ENCODE results near the gene GOLGA6L24.
"Not testable (repeated sequence)": the region's sequence is repeated elsewhere in the genome, so short reads cannot be mapped to it uniquely, and the experiment has no call there.

The GOLGA6L24 gene, protein sequence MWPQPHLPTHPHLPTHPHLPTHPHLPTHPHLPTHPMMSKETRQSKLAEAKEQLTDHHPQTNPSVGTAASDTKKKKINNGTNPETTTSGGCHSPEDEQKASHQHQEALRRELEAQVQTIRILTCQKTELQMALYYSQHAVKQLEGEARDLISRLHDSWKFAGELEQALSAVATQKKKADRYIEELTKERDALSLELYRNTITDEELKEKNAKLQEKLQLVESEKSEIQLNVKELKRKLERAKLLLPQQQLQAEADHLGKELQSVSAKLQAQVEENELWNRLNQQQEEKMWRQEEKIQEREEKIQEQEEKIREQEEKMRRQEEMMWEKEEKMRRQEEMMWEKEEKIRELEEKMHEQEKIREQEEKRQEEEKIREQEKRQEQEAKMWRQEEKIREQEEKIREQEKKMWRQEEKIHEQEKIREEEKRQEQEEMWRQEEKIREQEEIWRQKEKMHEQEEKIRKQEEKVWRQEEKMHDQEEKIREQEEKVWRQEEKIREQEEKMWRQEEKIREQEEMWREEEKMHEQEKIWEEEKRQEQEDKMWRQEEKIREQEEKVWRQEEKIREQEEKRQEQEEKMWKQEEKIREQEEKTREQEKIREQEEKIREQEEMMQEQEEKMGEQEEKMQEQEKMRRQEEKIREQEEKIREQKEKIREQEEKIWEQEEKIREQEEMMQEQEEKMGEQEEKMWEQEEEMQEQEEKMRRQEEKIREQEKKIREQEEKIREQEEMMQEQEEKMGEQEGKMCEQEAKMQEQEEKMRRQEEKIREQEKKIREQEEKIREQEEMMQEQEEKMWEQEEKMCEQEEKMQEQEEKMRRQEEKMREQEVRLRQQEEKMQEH

DNA sequence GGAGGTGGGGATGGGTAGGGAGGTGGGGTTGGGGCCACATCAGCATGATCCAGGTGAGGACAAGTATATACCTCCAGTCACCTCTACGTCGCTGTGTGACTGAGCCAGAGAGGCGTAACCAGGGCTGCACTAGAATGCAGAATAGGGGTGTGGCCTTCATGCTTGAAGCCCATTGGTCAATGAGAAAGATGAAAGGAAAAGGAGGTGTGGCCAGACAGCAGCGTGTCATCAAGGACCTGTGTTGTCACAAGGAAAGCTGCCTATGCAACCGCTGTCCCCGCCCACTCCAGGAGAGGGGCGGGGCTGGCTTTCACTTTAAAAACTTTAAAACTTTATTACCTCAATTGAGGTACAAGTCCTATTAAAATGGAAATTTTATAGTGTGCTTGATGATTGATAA is at the start of gene GOLGA6L24:
GOLGA6L24 (minus strand) TSS at position 101 of the 400 bp plus-strand sequence; CDS start at position 40, 61 bp downstream.
- FAIRE-seq: not testable (repeated sequence)

DNA sequence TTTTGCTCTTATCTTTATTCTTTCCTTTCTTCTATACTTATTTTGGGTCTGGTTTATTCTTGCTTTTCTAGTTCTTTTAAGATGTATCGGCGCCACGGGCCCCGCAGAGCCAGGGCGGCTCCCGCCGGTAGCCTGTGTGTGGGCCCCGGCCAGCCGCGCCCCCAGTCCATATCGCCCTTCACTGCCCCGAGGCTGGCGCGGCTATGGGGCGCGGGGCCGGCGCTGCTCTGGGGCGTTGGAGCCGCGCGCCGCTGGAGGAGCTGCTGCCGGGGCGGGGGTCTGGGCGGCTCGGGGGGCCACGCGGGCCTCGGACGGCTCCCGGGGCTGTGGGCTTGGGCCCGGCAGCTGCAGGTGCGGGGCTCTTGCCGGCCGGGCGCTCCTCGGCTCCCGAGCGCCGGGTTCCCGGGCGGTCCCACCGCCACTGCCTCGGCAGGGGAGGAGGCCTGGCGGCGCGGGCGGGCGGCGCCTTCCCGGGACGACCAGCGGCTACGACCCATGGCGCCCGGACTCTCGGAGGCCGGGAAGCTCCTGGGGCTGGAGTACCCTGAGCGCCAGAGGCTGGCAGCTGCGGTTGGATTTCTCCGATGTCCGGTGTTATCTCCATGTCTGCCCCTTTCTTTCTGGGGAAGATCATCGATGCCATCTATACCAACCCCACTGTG is 45.0 kb upstream of the GOLGA6L24 start:
- not testable (repeated sequence) for FAIRE-seq

DNA sequence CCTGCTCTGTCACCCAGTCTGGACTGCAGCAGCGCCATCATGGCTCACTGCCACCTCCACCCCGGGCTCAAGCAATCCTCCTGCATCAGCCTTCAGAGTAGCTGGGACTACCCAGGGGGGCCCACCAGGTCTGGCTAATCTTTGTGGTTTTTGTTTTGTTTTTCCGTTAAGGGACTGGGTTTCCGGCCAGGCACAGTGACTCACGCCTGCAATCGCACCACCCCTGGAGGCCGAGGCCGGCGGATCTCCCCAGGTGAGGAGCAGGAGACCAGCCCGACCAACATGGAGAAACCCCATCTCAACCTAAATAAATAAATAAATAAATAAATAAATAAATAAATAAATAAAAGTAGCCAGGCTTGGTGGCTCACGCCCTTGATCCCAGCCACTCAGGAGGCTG is 38.1 kb upstream of the GOLGA6L24 start:
- FAIRE-seq: not testable (repeated sequence)

DNA sequence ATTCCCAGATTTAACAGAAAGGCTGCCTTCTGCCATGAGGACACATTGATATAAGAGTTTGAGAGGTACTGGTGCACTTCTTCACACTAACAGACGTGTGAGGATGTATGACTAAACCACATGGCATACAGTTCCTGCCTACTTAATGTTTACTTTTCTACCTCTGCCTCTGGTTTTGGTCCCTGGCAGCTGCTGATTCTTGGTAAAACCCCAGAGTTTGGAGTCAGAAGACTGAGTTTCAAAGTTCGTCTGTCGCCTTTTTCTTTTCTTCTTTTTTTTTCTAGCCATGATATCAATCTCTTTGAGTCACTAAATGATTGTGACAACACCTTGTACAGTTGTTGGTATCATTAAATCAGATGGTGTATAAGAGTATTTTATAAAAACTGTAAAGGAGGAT is 22.2 kb upstream of the GOLGA6L24 start:
- FAIRE-seq: not testable (repeated sequence)

DNA sequence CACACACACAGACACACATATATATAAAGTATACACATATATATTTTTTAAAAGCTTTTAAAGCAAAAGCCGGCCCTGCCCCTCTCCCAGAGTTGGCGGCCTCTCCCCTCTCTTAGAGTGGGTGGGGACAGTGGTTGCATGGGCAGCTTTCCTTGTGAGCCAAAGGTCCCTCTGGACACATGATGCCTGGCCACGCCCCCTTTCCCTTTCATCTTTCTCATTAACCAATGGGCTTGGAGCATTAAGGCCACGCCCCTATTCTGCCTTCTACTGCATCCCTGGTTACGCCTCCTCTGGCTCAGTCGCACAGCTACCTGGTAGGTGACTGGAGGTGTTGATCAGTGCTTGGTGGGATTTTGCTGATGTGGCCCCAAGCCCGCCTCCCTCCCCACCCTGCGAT is 20.5 kb upstream of the GOLGA6L24 start, which contains the start of gene GOLGA8F:
GOLGA8F (plus strand) TSS at position 301 of the 400 bp plus-strand sequence; CDS start at position 399, 98 bp downstream.
- not testable (repeated sequence) for FAIRE-seq

DNA sequence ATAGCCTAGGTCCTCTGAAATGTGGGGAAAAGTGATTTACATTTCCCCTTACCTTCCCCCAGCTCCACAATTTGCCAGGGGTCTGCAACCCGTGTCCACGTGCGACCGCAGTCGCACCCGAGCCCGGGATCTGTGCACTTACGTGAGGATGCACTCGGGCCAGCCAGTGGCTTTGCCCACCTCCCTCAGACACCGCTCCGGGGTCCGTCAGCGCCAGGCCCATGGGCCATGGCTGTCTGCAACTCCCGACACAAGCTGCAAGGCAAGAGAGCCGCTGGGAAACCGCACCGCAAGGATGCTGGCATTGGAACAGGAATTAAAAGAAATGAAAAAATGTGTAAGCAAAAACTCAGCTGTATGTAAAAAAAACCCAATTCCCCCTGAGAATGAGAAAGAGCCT is 7.6 kb upstream of the GOLGA6L24 start:
- FAIRE-seq: not testable (repeated sequence)

DNA sequence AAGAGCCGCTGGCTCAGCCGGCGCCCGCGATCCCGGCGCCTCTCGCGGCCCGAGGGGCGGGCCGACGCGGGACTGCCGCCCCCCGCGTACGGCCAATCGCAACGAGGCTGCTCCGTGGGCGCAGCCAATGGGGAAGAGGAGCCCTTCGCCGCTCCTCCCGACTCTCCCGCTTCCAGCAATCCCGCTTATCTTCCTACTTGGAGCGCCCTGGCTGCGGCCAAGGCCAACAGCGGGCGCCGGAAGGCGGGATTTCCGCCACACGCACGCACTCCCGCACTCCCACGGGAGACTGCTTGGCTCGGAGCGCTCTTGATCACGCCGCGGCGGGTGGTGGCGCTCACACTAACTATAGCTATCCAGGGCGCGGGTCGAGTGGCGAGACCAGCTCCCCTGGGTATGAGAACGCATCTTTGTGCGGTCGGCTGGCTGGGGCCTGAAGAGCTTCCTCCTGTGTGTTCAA is 35.7 kb downstream of the GOLGA6L24 start, which contains the start of gene HERC2:
HERC2 (minus strand) TSS at position 51 of the 460 bp plus-strand sequence. CDS start 746 bp downstream, outside the sequence.
- not testable (repeated sequence) for FAIRE-seq

DNA sequence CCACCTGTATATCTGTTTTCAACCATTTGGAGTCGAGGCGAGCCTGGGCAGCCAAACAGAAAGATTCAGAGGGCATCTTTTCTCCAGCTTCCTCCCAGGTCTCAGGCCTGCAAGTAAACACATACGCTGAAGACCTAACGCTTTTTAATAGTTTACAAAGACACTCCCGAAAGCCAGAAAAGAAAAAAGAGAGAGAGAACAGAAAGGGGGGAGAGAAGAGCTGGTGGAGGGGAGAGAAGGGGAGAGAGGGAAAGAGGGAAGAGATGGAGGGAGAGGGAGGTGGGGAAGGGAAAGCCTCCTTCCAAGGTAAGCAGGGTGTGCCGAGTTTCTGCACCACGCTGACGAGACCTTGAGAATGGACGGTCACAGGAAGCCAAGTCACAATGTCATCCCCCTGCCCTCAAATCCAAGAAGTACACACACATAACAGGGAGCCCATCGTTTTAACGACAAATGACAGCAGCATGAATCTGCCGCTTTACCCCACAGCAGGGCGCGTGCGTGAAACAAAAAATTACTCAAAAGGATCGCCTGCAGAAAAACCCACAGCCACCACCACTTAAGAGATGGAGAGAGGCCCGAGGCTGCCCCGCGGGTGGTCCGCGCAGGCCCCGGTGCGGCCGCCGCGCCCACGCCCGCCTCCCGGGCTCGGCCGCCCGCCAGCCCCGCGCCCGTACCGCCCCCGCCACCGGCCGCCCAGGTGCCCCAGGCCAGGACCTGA is 36.4 kb downstream of the GOLGA6L24 start:
- not testable (repeated sequence) for FAIRE-seq

DNA sequence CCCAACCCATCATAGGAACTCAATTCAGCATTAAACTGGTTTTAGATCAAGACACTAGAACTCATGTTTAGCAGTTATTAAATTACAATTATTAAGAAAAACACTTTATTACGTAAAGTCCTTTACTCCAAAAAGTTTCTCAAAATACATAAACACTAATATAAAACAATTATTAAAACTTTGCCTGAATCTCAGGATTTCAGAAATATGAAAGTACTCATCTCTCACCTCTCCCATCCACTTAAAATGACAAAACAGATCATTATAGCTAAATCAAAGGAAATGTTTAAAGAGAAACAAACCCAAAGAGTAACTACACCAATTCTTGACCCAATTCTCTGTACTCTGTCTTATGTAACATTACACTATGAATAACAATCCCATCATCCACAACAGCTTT is 38.2 kb downstream of the GOLGA6L24 start:
- FAIRE-seq: not testable (repeated sequence)

DNA sequence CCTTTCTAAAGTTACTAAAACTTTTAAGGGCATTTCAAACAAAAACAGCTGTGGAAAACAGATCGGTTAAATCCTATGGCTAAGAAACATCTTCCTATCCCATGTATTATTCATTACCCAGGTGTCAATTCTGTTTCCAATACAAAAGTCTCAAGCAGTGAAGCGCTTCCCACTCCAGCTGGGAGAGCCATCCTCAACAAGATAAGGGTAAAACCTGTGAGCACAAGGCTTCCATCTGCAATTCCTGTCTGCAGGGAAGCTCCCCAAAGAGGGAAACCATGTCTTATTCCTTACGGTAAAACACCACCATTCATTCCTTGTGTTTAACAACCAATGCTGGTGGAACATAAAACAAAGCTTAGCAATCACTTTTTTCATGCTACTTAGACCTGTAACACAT is 39.1 kb downstream of the GOLGA6L24 start:
- FAIRE-seq: not testable (repeated sequence)

DNA sequence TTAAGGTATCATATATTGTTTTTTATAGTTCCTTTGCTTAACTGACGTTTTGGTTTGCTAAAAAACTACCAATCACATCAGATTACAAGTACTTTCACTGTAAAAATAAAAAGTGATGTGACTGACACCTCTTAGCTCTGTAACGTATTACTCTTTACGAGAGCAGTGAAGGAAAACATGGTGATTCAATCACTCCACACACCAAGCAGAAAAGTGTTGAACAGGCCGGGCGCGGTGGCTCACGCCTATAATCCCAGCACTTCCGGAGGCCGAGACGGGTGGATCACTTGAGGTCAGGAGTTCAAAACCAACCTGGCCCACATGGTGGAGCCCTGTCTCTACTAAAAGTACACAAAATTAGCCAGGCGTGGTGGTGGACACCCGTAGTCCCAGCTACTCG is 39.8 kb downstream of the GOLGA6L24 start:
- FAIRE-seq: not testable (repeated sequence)

DNA sequence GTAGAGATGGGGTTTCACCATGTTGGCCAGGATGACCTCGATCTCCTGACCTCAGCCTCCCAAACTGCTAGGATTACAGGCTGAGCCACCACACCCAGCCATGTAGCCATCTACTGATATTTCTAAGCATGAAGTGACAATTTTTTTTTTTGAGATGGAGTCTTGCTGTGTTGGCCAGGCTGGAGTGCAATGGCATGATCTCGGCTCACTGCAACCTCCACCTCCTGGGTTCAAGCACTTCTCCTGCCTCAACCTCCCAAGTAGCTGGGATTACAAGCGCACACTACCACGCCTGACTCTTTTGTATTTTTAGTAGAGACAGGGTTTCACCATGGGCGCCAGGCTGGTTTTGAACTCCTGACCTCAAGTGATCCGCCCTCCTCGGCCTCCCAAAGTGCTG is 40.9 kb downstream of the GOLGA6L24 start:
- not testable (repeated sequence) for FAIRE-seq

DNA sequence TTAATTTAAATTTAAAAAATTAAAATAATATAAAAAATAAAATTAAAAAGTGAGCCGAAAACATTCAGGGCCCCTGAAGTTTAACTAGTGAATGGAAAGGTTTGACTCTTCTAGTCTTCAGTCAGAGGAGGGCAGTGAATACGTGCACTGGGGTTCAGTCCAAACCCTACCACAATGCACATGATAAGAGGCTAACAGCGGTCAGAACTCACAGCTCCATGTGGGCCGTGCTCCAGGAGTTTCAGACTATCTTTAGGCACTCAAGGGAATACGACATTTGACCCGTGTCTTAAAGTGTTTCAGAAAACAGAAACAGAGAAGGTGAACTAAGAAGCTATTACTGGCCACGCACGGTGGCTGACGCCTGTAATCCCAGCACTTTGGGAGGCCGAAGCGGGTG is 47.4 kb downstream of the GOLGA6L24 start:
- not testable (repeated sequence) for FAIRE-seq

DNA sequence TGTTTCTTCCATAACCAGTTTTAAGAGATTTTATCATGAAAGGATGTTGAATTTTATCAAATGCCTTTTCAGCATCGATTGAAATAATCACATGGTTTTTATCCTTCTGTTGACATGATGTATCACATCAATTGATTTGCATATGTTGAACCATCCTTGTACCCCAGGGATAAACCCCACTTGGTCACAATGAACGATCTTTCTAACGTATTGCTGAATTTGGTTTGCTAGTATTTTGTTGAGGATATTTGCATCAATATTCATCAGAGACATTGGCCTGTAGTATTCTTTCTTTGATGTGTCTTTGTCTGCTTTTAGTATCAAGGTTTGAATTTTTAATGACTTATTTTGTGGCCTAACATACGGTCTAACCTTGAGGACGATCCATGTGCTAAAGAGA is 49.2 kb downstream of the GOLGA6L24 start:
- not testable (repeated sequence) for FAIRE-seq
